Mucosa of descending colon (tissue), 3 donors: ENCODE data around the gene WDR7. TPM values are rescaled to one million over a fixed set of nuclear protein-coding genes. Genes with fewer than 3 reads are reported as not detected.

Source experiments
- ATAC-seq: fragments of 200-7000 bp; cut with Tn5 transposase; one replicate; pipeline ENCODE4 v1.9.1; 2020; ENCODE audit warnings: mild to moderate bottlenecking, moderate library complexity
- DNase-seq, 3 donors: peaks; one replicate each; pipeline ENCODE4 v3.0.0-alpha.2; 2020
- H3K36me3 ChIP-seq: fragments of 200-600 bp; one replicate; pipeline ENCODE4 v1.8.0; 2021; ENCODE audit warnings: low read depth, mild to moderate bottlenecking
- H3K4me1 ChIP-seq: fragments of 200-600 bp; one replicate; pipeline ENCODE4 v1.8.0; 2021; ENCODE audit warnings: low read depth, mild to moderate bottlenecking
- H3K4me3 ChIP-seq: fragments of 200-600 bp; one replicate; pipeline ENCODE4 v1.8.0; 2021; ENCODE audit warnings: mild to moderate bottlenecking
- H3K9me3 ChIP-seq: fragments of 200-600 bp; one replicate; pipeline ENCODE4 v1.8.0; 2021; ENCODE audit warnings: mild to moderate bottlenecking
- intact Hi-C, 2 donors: fragments of 100-400 bp; cut with DNase I in 1 of 2; cut with micrococcal nuclease in 1 of 2; formaldehyde crosslinking; loops; one replicate each; pipeline versions ENCODE4 v1.11.0 to v1.11.1; 2022; cut with DNase I, micrococcal nuclease
- total RNA-seq, 3 donors: library from RNA; stranded (reverse); fragmentation: NEBNext Ultra II Directional in 2 of 3; extraction: Animal tissue kit (Norgen Biotek cat#: 25700) in 2 of 3; gene quantifications; one replicate each; pipeline versions ENCODE4 v1.2.1 to v1.2.4, GENCODE V29; 2021 to 2023
- TF ChIP-seq, protein P1 (sequence below): fragments of 200-600 bp; IDR thresholded peaks from one replicate; pipeline ENCODE4 v1.8.0; 2022; ENCODE audit warnings: antibody characterized with exemption, mild to moderate bottlenecking
- donor health status: DM: no; HTN: no; CAD: no; lungs with moderate emphysema.
- donor health status: DM: no; HTN: no; CAD: no.
- donor health status: DM: no; HTN: yes; CAD: no.

Gene WDR7
- total RNA-seq, 3 donors from 2014 or later, result 28.4 to 38.8 (median 29.3) TPM

DNA sequence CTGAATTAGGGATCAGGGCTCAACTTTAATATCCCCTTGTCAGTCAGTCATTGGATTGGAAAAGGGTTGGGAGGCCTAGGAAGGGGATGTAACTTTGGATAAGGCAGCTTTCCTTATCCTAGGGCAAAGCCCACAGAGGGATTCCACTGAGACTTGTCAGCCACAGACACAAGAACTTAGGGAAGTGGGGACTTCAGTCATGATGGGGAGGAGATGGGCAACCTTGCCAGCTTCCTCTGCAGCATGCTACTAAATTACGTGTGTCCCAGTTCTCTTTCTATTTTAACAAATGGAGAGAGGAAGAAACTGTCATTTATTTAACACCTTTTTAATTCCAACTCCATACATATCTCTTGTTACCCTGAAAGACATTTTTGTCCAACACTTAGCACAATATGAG, 237.8 kb downstream of the WDR7 start:
- no peak overlapping the region for H3K4me3 ChIP-seq
- intact Hi-C loops, result no loop called here
- no peaks in the 10 kb centered on the region for H3K9me3 ChIP-seq
- ATAC-seq (no peak), DNase-seq (no peak)
- TF ChIP-seq, protein P1, sequence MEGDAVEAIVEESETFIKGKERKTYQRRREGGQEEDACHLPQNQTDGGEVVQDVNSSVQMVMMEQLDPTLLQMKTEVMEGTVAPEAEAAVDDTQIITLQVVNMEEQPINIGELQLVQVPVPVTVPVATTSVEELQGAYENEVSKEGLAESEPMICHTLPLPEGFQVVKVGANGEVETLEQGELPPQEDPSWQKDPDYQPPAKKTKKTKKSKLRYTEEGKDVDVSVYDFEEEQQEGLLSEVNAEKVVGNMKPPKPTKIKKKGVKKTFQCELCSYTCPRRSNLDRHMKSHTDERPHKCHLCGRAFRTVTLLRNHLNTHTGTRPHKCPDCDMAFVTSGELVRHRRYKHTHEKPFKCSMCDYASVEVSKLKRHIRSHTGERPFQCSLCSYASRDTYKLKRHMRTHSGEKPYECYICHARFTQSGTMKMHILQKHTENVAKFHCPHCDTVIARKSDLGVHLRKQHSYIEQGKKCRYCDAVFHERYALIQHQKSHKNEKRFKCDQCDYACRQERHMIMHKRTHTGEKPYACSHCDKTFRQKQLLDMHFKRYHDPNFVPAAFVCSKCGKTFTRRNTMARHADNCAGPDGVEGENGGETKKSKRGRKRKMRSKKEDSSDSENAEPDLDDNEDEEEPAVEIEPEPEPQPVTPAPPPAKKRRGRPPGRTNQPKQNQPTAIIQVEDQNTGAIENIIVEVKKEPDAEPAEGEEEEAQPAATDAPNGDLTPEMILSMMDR, result no peak
- no peaks in the 10 kb centered on the region for H3K4me1 ChIP-seq
- H3K36me3 ChIP-seq, result no peaks in the 10 kb centered on the region

DNA sequence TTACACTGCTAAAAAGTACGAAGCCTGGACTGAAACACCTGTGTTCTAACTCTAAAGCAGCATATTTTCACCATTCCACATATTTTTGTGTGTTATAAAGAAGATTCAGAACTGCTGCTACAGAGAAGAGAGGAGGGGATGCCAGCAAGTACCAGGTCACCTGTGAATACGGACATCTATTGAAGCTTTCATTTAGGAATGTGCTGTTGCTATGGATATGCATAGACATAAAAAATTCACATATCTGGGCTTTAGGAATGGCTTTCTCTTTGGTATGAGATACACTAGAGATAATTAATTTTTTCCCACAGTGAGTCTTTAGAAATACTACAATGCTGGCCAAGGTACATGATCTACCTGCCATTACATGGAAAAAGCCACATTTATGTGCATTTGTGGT, 238.5 kb downstream of the WDR7 start:
- Histone ChIP-seq H3K4me1 (no peaks in the 10 kb centered on the region), H3K36me3 (no peaks in the 10 kb centered on the region), H3K9me3 (no peaks in the 10 kb centered on the region), H3K4me3 (no peak overlapping the region)
- DNase-seq (no peak), ATAC-seq (no peak)
- TF ChIP-seq, protein P1, result no peak
- intact Hi-C loops, result no loop called here

DNA sequence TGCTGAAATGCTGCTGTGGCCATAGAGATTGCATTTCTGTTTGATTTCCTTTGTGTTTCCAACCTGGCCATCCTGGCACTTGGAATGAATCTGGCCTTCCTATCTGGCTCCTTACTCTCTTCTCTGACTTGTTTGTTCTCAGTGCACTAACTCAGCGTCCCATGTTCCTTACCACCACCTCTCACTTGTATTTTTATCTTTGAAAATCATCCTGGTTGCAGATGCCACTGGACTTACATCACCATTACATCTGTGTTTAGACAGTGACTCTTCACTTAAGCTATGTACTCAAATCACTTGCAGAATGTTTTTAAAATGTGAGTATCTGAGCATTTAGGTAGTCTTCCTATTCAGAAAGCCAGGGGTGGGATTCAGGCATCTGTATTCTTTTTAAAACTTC, 239.5 kb downstream of the WDR7 start:
- no peak overlapping the region for H3K4me3 ChIP-seq
- no peaks in the 10 kb centered on the region for H3K4me1 ChIP-seq
- DNase-seq (no peak), ATAC-seq (no peak)
- no peaks in the 10 kb centered on the region for H3K36me3 ChIP-seq
- H3K9me3 ChIP-seq, result no peaks in the 10 kb centered on the region
- TF ChIP-seq, protein P1, result no peak
- intact Hi-C loops, result no loop called here

DNA sequence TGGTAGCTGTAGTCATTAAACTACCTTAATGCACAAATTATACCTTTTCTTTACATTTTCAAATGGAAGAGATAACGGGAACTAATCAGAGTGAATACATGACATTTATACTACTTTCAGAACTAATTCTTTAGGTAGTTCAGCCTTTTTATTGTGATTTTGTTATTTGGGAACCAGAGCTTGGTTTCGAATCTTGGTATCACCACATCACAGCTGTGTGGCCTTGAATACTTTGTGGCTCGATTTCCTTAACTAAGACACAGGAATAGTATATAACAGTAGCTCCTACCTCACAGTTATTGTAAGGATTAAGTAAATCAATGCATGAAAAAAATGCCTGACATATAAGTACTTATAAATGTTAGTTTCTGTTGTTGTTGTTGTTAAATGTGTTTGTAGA, 240.0 kb downstream of the WDR7 start:
- intact Hi-C loops, result no loop called here
- TF ChIP-seq, protein P1, result no peak
- Histone ChIP-seq H3K4me3 (no peak overlapping the region), H3K36me3 (no peaks in the 10 kb centered on the region), H3K9me3 (no peaks in the 10 kb centered on the region), H3K4me1 (no peaks in the 10 kb centered on the region)
- ATAC-seq, result no peak
- no peak for DNase-seq

DNA sequence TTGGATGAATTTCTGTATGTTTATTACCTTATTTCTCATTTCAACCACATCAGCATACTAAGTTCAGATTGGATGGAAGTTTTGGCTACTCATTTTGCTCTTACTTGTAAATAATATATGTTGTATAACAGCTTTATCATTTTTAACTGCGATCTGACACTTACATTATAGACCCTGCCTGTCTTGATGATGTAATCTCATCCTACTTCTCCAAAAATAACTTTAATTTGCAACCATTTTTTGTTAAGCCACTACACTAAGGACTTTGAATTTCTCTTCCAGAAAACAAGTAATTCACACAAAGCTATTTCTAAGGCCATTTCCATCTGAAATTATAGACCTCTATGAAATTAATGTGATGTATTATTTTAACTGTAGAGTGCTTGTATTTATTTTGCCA, 240.7 kb downstream of the WDR7 start:
- TF ChIP-seq, protein P1, result no peak
- Histone ChIP-seq H3K36me3 (no peaks in the 10 kb centered on the region), H3K4me3 (no peak overlapping the region), H3K4me1 (no peaks in the 10 kb centered on the region), H3K9me3 (no peaks in the 10 kb centered on the region)
- DNase-seq (no peak), ATAC-seq (no peak)
- intact Hi-C loops, result no loop called here

DNA sequence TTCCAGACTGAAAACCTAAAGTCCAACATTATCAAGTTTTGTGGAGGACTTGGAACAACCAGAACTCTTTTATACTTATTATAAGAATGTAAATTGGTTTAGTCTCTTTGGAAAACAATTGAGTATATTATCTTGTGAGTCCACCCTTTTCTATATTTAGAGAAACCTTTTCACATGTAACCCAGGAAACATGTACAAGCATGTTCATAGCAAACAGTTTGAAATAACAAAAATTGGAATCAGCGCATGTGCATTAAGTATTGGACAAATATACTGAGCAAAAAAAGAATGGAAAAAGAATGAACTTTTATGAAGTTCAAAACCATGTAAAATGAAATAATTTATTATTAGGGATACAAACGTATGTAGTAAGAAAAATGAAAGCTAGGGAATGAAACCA, 246.0 kb downstream of the WDR7 start:
- no peak overlapping the region for H3K4me3 ChIP-seq
- no peaks in the 10 kb centered on the region for H3K9me3 ChIP-seq
- TF ChIP-seq, protein P1, result no peak
- DNase-seq (no peak), ATAC-seq (no peak)
- intact Hi-C loops, result no loop called here
- no peaks in the 10 kb centered on the region for H3K4me1 ChIP-seq
- no peaks in the 10 kb centered on the region for H3K36me3 ChIP-seq
